GM19467 (cell line): ENCODE measurements around the gene MLXIPL.
"Not testable (repeated sequence)": the region's sequence is repeated elsewhere in the genome, so short reads cannot be mapped to it uniquely, and the experiment has no call there.

Experiments used
- ATAC-seq: cut with Tn5 transposase; IDR thresholded peaks from one replicate; pipeline ENCODE4 v1.9.1; 2021; ENCODE audit warnings: mild to moderate bottlenecking, moderate library complexity; ENCODE audit not compliant: unreplicated experiment

Gene MLXIPL

GRCh38 chr7:73582664-73583202 lies 41.6 kb downstream of the MLXIPL start:
- ATAC-seq: no peak

DNA sequence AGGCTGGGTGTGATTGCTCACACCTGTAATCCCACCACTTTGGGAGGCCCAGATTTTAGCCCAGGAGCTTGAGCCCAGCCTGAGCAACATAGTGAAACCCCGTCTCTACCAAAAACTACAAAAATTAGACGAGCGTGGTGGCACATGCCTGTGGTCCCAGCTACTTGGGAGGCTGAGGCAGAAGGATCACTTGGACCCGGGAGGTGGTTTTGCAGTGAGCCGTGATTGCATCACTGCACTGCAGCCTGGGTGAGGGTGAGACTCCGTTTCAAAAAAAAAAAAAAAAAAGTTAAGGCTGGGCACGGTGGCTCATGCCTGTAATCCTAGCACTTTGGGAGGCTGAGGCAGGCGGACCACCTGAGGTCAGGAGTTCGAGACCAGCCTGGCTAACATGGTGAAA lies 43.3 kb downstream of the MLXIPL start:
- ATAC-seq: not testable (repeated sequence)

DNA sequence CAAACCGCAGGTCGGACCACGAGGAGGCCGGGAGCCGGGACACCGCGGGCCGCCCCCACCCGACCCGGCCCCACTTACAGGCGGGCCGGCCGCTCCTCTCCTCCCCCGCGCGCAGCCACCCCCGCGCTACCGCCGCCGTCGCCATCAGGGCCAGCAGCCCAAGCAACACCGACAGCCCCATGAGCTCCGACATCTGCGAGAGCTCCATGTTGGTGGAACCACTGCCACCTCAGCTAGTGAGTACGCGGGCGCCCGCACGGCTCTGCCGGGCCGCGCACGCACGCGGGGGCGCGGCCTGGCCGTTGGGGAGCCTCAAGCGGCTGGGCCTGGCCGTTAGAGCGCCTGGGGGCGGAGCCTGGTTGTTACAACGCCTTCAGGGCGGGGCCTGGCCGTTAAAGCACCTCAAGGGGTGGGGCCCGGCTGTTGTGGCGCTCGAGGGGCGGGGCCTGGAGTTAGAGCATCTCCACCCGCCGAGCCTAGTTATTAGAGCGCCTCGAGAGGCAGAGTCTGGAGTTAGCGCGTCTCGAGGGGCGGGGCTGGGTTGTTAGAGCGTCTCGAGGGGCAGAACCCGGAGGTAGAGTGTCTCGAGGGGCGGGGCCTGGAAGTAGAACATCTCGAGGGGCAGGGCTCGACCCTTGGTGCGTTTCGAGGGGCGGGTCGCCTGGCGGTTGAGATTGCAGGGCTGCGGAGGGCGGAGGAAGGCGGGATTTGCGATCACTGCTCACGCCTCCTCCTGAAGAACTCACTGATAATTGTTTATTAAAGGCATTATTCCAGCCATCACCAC lies 45.8 kb downstream of the MLXIPL start, which contains the start of gene TBL2:
TBL2 (minus strand) TSS at position 238 of the 787 bp plus-strand sequence; CDS start at position 208, 30 bp downstream.
- peak; percentile 89 for ATAC-seq

DNA sequence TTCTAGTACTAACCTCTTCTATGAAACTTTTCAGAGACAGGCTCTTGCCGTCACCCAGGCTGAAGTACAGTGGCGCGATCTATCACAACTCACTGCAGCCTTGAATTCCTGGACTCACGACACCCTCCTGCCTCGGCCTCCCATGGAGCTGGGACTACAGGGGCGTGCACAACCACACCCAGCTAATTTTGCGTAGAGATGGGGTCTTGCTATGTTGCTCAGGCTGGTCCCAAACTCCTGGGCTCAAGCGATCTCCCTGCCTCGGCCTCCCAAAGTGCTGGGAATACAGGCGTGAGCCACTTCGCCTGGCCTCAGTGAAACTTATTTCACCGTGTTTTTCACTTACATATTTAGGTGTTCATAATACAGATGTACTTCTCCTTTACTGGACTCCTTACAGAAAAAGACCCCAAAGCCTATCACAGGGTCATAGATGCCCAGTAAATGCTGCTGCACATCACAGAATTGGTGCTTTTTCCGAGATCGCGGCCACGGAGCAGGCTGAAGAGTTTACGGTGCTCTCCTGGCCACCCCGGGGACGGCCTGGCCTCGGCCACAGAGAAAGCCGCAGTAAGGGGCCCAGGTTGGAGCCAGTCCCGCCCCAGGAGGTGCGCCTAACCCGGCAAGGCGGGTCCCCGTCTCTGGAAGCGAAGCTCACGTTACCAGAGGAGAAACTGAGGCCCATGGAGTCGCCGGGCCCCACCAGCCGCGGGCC lies 46.5 kb downstream of the MLXIPL start:
- ATAC-seq: peak; percentile 11

DNA sequence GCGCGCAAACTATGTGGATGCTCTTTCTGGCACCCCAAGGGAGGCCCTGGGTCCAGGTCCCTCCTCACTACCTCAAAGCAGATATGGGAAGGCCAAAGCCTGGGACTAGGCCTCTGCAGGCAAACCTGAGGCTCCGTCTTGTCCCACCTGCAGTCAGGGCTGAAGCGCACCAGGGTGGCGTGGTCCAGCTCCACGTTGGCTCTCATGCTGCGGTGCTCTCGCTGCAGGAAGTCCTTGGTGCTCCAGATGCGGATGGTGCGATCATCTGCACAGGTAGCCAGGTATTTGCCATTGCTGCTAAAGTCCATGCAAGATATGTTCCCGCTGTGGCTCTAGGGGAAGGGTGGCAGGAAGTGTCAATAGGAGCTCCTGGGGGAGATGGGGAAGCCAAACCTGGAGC lies 50.5 kb downstream of the MLXIPL start:
- no peak for ATAC-seq

- ATAC-seq: no peak
These were observed 51.0 kb downstream of the MLXIPL start for GRCh38 chr7:73573276-73573675.

GRCh38 chr7:73572767-73573186 lies 51.5 kb downstream of the MLXIPL start:
- ATAC-seq: no peak

DNA sequence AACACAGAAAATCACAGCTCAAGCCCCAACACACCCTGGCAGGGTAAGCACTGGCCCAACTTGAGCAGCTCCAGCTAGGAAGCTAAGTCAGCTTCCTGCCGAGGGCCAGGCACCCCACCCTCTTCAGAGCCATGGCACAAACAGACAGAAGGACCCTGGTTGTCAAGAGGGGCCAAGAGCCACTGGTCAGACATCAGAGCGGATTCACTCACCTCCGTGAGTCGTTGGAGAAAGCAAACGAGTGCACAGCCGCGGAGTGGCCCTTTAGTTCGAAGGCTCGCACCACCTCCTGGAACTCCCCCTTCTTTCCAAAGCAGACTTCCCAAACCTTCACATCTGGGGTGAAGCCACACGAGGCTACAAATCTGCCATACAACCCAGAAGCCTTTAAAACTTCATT lies 53.3 kb downstream of the MLXIPL start:
- ATAC-seq: no peak

DNA sequence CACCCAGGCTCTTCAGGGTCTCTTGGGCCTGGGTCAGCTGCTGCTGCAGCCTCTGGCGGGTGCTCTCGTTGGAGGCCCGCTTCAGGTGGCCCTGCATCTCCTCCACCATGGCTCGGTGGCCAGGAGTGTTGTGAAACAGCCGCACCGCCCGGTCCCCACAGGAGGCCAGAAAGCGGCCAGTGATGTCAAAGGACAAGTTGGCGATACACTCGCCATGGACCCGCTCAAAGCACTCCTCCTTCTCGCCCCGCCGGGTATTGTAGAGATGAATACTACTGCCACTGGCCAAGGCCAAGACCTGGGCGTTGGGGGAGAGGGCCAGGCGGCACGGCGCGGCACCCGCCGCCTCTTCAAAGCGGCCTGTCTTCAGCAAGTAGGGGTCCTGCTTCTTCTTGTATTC lies 53.8 kb downstream of the MLXIPL start:
- ATAC-seq: no peak

DNA sequence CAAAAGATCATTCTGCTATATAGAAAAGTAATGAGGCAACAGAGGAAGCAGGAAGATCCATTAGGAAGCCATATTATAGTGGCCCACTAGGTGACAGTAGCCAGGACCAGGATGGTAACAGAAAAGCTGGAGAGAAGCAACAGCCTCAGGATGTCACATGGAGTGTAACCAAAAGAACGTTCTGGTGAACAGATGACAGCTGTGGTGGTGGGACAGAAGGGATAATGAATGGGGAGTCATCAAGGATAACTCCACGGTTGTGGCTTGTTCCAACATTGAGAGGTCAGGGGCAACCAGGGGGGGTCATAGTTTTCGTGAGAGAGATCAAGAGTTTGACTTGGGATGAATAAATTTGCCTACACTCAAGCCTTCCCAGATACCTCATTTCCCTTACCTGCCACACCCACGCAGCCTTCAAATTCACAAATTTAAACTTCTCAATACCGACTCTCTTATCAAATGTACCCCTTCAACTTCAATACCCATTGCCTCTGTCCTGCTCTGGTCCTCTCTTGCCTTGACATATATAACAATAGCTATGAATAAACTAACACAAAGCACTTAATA lies 55.2 kb downstream of the MLXIPL start:
- ATAC-seq: no peak

GRCh38 chr7:73567846-73568685 lies 56.3 kb downstream of the MLXIPL start:
- no peak for ATAC-seq

GRCh38 chr7:73567140-73567539 lies 57.2 kb downstream of the MLXIPL start:
- no peak for ATAC-seq

GRCh38 chr7:73566431-73566830 lies 57.9 kb downstream of the MLXIPL start:
- not testable (repeated sequence) for ATAC-seq

DNA sequence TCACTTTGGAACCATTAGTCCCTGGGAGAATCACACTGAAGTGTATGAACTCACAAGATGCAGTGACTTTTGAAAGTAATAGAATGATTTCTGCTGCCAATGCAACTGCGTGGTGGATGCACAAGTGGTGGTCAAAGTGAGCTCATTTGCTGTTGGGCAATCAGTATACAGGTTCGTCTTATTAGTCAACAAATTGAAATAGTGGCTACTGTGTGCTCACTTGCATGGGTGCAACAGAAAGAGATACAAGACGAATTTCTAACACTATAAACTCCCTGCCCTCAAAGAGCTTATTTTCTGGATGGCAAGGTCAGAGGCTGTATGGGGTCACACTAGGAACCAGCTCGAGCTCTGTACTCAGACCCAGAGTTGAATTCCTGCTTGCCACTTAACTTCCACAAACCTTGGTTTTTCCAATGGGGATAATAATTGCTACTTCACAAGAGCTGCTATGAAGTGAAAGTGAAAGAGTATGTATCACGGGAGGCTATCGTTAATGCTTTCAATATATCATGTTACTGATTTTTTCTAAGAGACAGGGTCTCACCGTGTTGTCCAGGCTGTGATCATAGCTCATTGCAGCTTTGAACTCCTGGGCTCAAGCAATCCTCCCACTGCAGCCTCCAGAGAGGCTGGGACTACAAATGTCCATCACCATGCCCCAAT lies 58.5 kb downstream of the MLXIPL start:
- no peak for ATAC-seq

GRCh38 chr7:73560109-73560835 lies 64.0 kb downstream of the MLXIPL start:
- ATAC-seq: no peak

DNA sequence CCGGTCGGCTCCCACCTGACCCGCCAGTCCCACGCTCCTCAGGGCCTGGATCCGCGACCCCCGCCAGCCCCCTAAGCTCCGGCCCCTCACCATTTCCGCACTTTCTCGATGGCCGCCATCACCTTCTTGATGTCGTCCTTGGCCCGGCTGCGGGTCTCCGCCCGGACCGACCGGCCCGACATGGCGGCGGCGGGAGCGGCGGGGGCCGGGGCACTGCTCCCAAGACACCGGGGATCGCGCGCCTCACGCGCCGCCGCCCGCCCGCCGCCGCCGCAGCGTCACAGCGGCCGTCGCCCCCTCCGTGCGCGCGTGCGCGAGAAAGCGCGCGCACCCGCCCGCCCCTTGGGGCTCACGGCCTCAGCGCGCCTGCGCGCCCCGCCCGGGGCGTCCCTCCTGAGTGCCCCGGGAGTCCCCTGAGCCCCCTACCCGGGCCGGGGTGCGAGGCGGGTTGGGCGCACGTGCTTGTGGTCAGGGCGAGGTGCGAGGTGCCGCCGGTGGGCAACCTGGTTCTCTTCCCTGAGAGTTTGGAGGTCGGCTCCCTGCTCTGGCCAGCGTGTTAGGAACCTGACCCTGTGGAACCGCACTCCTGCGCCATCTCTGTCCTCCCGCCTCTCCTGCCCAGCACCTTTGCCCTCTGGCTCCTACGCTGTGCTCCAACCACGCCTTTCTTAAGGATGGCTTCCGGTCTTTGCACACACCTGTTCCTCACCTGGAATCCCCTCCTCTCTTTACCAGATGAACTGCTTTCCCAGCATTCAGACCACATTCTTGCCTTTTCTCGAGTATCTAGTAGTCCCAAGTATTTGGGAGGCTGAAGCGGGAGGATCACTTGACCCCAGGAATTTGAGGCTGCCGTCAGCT lies 66.7 kb downstream of the MLXIPL start, which contains the start of gene BCL7B:
BCL7B (minus strand) TSS at position 294 of the 861 bp plus-strand sequence; CDS start at position 182, 112 bp downstream.
- ATAC-seq: peak; percentile 44

DNA sequence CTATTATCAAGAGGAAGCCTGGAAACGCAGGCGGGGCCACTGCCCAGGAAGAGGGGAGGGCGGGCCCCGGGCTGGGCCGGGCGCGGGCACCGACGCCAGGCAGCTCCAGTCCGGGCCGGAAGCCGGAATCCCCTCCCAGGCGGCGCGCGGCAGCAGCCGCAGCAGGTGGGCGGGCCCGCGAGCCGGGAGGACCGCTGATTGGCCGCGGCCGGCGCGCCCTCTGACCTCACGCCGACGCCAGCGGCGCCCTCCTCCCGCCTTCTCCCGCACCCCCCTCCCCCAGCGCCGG lies 67.3 kb downstream of the MLXIPL start:
- ATAC-seq: peak; percentile 90
